Gastrocnemius medialis (tissue), 4 donors: ENCODE data around the gene IFITM10.

Experiments used
- POLR2A ChIP-seq, 2 donors: fragments of 450-650 bp; IDR thresholded peaks; one replicate each; pipeline ENCODE4 v1.6.1; 2017; ENCODE audit warnings: antibody characterized with exemption in 2 of 2, mild to moderate bottlenecking in 2 of 2, moderate library complexity in 2 of 2
- TF ChIP-seq, protein P1 (sequence below), 5 experiments: fragments of 450-650 bp in 3 of 5; fragments of 200-600 bp in 2 of 5; sonication (generic) in 2 of 5; IDR thresholded peaks in 4 of 5; conservative IDR thresholded peaks in 1 of 5; 1 replicate in 4 of 5; 2 replicates in 1 of 5; pipeline ENCODE4 v1.5.1; 2016 to 2019; ENCODE audit warnings: antibody characterized with exemption in 5 of 5, mild to moderate bottlenecking in 3 of 5, moderate library complexity in 3 of 5

DNA sequence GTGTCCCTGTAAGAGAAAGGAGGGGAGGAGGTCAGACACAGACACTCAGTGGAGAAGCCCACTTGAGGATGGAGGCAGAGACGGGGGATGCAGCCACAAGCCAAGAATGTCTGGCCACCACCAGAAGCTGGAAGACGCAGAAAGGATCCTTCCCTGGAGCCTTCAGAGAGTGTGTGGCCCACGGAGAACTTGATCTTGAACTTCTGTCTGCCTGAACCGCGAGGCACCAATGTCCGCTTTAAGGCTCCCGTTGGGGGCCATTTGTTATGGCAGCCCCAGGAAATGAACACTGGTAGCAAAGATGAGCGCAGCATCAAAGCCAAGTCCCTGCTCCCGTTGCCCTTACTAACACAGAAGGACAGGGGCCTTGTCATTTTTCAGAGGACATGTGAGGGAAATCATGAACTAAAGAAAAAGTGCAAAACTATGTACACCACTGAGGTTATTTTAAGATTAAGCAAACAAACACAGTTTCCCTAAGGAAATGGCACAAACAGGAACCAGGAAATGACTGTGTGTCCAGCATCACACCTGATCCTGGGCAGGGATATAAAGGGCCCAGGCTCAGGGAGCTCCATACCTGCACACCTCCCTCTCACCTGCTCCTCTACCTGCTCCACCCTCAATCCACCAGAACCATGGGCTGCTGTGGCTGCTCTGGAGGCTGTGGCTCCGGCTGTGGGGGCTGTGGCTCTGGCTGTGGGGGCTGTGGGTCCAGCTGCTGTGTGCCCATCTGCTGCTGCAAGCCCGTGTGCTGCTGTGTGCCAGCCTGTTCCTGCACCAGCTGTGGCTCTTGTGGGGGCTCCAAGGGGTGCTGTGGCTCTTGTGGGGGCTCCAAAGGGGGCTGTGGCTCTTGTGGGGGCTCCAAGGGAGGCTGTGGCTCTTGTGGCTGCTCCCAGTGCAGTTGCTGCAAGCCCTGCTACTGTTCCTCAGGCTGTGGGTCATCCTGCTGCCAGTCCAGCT, 53.5 kb downstream of the IFITM10 start, which contains the start of gene KRTAP5-6:
- TF ChIP-seq, protein P1, sequence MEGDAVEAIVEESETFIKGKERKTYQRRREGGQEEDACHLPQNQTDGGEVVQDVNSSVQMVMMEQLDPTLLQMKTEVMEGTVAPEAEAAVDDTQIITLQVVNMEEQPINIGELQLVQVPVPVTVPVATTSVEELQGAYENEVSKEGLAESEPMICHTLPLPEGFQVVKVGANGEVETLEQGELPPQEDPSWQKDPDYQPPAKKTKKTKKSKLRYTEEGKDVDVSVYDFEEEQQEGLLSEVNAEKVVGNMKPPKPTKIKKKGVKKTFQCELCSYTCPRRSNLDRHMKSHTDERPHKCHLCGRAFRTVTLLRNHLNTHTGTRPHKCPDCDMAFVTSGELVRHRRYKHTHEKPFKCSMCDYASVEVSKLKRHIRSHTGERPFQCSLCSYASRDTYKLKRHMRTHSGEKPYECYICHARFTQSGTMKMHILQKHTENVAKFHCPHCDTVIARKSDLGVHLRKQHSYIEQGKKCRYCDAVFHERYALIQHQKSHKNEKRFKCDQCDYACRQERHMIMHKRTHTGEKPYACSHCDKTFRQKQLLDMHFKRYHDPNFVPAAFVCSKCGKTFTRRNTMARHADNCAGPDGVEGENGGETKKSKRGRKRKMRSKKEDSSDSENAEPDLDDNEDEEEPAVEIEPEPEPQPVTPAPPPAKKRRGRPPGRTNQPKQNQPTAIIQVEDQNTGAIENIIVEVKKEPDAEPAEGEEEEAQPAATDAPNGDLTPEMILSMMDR (IDR thresholded peaks at IDR 0.05 in 4 of 5, conservative IDR thresholded peaks at IDR 0.05 in 1 of 5), result no peak
- no peak for TF ChIP-seq POLR2A (IDR thresholded peaks at IDR 0.05)
